Fibroblast of pulmonary artery (primary cell): ENCODE data around the gene SYPL2.

Source experiments
- DNase-seq: peaks from one replicate; pipeline ENCODE4 v3.0.0-alpha.2; 2010; ENCODE audit warnings: low read depth
- H3K4me3 ChIP-seq: replicated peaks from 2 replicates; pipeline ENCODE4 v1.5.1; 2011; ENCODE audit warnings: low read depth, mild to moderate bottlenecking, control low read depth, low read length, moderate library complexity
- CTCF ChIP-seq: IDR thresholded peaks from 2 replicates; pipeline ENCODE4 v1.5.1; 2011; ENCODE audit warnings: mild to moderate bottlenecking, control low read depth, low read length, inconsistent platforms; ENCODE audit errors: missing control alignments

SYPL2 gene

DNA sequence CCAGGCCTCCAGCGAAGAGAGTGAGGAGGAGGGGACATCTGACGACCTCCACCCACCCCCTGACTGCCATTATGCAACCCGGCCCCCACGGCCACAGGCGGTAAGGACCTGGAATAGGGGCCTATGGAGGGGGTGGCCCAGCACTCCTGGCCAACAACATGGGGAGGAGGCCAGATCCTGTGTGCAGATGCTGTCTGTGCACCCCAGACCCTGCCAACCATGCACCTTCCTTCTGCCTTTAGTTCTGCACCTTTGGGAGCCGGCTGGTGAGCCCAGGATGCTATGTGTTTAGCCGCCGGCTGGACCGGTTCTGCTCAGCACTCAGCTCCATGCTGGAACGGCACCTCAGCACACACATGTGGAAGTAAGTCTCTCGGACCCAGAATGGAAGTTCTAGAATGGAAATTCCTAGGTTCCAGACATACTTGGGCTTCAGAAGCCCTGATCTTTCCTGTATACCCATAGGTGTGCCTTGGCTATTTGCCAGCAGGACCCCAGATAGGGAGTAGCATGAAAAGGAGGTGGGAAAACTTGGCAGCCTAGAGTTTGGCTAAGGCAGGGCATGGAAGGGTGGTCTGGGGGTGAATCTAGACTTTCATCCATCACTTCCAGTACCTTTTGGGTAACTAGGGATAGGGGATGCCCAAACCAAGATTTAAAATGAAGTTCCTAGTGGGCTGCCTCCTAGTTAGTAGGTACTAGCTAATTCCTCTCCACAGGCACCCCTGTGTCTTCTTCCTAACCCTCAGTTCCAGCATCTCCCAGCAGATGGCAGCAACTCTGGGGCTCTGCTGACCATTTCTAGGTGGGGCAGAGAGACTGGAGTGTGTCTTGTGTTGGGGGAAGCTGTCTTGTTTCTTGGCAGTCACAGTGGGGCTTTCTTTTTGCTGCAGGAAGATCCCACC is 23.9 kb downstream of the SYPL2 start:
- H3K4me3 ChIP-seq = no peak overlapping the region
- TF ChIP-seq CTCF = peak; percentile 98
- DNase-seq = peak; percentile 77

DNA sequence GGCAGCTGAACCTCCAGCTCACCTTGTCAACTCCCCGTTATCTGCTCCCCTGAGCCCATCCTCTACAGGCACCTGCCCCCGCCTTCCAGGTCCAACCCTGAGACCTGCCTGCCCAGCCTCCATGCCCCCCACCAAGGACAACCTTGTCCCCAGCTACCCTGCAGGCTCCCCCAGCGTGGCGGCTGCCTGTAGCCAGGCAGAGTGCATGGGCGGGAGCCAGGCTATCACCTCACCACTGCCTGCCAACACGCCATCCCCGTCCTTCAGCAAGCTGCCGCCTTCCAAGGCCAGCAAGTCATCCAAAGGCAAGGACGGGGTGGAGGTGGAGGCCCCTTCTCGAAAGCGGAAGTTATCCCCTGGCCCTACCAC is 24.6 kb downstream of the SYPL2 start:
- TF ChIP-seq CTCF = no peak
- H3K4me3 ChIP-seq = no peak overlapping the region
- no peak for DNase-seq

- TF ChIP-seq CTCF = no peak
- no peak for DNase-seq
- H3K4me3 ChIP-seq = no peak overlapping the region
Observed at GRCh38 chr1:109491372-109491771, 25.0 kb downstream of the SYPL2 start.

- no peak for DNase-seq
- no peak for TF ChIP-seq CTCF
- no peak overlapping the region for H3K4me3 ChIP-seq
Observed at GRCh38 chr1:109492779-109493178, 26.4 kb downstream of the SYPL2 start.

DNA sequence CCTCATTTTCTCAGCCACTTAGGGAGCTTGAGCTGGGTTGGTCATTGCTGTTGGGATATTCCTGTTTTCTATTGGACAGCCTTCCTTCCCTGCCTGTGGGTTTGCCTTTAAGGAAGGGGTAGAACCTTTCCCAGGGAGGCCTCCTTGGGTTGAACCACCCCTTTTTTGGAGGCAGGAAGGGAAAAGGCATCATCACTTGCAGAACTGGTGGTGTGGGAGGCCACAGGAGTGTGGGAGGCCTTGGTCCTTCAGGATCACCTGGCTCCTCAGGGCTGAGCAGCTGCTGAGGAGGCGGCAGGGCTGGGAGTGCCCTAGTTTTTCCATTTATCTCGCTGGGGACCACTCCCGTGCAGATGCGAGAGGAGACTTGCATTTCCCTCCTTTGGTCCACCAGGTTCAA is 26.9 kb downstream of the SYPL2 start:
- H3K4me3 ChIP-seq = no peak overlapping the region
- no peak for DNase-seq
- no peak for TF ChIP-seq CTCF

- peak within 1 kb of the TSS; percentile 98 for H3K4me3 ChIP-seq
- TF ChIP-seq CTCF = peak; percentile 63
- peak; percentile 82 for DNase-seq
Observed at GRCh38 chr1:109493805-109494539, 27.6 kb downstream of the SYPL2 start, which contains the start of gene CYB561D1. TSS of gene CYB561D1 (plus strand) at chr1:109494094. CDS start at chr1:109494140, 46 bp downstream.
